Stimulated activated CD8-positive, alpha-beta memory T cell treated with anti-CD3 and anti-CD28 coated beads, Interleukin-4, amount 100 ng/mL, for 4 hours (primary cell): Measurements from ENCODE around the gene GMIP.
A peak's percentile ranks its signal among the peaks of the same experiment; 100 is the strongest.
"Not testable (repeated sequence)": the region's sequence is repeated elsewhere in the genome, so short reads cannot be mapped to it uniquely, and the experiment has no call there.

Source experiments
- DNase-seq, 2 donors: peaks; one replicate each; pipeline ENCODE4 v3.0.0-alpha.2; 2020; ENCODE audit warnings: low read depth in 2 of 2, low spot score in 1 of 2

Gene GMIP

DNA sequence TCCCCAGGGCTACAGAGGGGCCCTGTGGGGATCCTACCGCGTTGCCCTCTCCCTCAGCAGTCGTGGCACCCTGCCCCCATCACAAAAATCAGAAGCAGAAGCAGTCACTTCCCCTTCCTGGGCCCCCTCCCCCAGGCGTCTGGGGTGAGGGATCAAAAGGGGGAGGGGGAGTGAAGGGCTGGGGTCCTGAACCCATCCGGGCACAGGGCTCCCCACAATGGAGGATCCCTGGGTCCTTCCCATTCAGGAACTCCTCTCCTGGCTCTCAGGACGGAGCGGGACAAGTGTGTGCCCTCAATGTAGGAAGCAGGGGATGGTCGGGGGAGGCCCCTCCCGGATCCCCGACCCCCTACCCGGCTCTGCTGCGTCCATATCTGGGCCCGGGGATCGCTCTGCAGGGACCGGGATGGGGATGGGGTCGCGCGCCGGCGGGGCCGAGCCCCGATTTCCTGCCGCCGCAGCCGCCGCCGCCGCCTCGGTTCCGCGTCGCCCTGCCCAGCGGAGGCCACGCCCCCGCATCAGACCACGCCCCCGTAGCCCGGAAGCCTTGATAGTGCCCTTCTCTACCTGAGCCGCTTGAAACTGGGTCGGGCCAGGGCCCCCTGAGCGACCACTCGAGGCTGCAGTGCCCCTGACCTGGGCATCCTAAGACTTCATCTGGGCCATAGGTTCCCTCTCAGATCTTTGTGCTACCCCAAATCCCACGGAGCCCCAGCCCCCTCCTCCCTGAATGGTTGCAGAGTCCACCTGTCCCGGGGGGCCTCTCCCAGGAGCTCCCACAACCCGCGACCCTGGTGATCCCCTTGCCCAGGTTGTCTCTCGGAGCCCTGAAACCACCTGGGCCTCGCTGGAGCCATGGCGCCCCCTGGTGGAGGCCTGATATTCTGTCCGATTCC is at the start of gene GMIP:
Gene GMIP (minus strand): TSS at position 500 of the 896 bp plus-strand sequence. CDS start 128 bp downstream, at position 372.
- peak; percentile 72 to 76 for DNase-seq

- no peak for DNase-seq
Measured at GRCh38 chr19:19691683-19692082, 48.2 kb upstream of the GMIP start.

- DNase-seq: not testable (repeated sequence)
Measured at GRCh38 chr19:19689023-19689422, 45.6 kb upstream of the GMIP start.

DNA sequence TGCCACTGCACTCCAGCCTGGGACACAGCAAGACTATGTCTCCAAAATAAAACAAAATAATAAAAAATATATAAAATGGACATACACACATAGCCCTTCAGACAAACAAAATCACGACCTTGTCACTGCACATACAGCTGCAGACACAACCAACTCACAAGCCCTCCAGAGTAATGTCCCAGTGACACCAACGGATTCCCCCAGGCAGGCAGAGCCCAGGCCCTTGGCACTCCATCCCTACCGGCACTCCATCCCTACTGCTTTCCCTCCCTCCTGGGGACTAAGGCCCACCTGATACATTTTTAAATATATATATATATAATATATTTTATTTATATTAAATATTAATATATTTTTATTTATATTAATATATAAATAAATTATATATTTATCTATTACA is 43.6 kb upstream of the GMIP start:
- DNase-seq: no peak

- DNase-seq: no peak
Measured at GRCh38 chr19:19686580-19686979, 43.1 kb upstream of the GMIP start.

GRCh38 chr19:19686119-19686518 is 42.7 kb upstream of the GMIP start:
- not testable (repeated sequence) for DNase-seq

DNA sequence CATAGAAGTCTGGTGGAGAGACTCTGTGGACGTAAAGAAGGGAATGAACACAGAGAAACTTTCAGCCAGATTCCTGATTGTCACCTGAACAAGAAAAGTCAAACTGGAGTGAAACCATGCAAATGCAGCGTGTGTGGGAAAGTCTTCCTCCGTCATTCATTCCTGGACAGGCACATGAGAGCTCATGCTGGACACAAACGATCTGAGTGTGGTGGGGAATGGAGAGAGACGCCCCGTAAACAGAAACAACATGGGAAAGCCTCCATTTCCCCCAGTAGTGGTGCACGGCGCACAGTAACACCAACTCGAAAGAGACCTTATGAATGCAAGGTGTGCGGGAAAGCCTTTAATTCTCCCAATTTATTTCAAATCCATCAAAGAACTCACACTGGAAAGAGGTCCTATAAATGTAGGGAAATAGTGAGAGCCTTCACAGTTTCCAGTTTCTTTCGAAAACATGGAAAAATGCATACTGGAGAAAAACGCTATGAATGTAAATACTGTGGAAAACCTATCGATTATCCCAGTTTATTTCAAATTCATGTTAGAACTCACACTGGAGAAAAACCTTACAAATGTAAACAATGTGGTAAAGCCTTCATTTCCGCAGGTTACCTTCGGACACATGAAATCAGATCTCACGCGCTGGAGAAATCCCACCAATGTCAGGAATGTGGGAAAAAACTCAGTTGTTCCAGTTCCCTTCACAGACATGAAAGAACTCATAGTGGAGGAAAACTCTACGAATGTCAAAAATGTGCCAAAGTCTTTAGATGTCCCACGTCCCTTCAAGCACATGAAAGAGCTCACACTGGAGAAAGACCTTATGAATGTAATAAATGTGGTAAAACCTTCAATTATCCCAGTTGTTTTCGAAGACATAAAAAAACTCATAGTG is 36.0 kb upstream of the GMIP start:
- no peak for DNase-seq

DNA sequence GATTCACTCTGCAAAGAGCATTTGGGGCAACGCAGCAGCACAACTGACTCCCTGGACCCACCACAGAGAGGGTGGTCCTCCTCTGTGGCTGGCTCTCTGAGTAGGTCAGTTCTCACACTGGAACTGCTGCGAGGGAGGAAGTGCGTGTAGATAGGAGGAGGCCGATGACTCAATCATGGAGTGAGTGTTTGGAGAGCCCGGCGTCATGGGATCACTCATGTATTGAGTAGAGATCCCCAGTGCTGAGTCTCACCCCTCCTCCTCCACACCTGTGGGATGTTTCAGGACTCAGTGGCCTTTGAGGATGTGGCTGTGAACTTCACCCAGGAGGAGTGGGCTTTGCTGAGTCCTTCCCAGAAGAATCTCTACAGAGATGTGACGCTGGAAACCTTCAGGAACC is 34.1 kb upstream of the GMIP start:
- no peak for DNase-seq

GRCh38 chr19:19674315-19674714 is 30.9 kb upstream of the GMIP start:
- no peak for DNase-seq

GRCh38 chr19:19672816-19673215 is 29.4 kb upstream of the GMIP start:
- DNase-seq: no peak

DNA sequence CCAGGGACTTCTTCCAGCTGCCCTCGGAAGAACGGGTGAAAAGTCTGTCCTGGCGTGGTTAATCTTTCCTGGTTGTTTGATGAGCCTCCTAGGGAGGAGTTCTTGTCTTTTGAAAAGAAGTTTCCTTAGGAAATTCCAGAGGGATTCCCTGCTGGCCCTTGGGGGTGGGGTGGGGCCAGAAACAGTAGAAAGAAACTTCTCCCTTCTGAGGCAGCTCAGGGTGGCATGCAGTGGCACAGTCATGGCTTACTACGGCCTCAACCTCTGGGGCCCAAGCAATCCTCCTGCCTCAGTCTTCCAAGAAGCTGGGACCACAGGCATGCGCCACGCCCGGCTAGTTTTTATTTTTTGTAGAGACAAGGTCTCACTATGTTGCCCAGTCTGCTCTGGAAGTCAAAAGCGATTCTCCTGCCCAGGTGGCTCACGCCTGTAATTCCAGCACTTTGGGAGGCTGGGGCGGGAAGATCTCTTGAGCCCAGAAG is 26.7 kb upstream of the GMIP start:
- no peak for DNase-seq

- peak; percentile 86 to 87 for DNase-seq
Measured at GRCh38 chr19:19668230-19669012, 25.0 kb upstream of the GMIP start, which contains the start of gene ZNF101. TSS of gene ZNF101 (plus strand) at chr19:19668839. CDS start at chr19:19668964, 125 bp downstream.

DNA sequence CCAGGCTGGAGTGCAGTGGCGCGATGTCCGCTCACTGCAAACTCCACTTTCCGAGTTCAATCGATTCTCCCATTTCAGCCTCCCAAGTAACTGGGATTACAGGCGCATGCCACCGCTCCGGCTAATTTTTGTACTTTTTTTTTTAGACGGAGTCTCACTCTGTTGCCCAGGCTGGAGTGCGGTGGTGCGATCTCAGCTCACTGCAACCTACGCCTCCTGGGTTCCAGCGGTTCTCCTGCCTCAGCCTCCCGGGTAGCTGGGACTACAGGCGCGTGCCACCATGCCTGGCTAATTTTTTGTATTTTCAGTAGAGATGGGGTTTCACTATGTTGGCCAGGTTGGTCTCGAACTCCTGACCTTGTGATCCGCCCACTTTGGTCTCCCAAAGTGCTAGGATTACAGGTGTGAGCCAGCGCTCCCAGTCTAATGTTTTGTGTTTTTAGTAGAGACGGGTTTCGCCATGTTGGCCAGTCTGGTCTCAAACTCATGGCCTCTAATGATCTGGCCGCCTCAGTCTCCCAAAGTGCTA is 22.0 kb upstream of the GMIP start:
- not testable (repeated sequence) for DNase-seq

GRCh38 chr19:19663256-19664120 is 20.0 kb upstream of the GMIP start, which contains the start of gene ATP13A1:
TSS of gene ATP13A1 (minus strand) at chr19:19663676. CDS start at chr19:19663666, 10 bp downstream.
- peak; percentile 79 to 91 for DNase-seq

- no peak for DNase-seq
Measured at GRCh38 chr19:19662871-19663255, 19.4 kb upstream of the GMIP start.

GRCh38 chr19:19662344-19662743 is 18.9 kb upstream of the GMIP start:
- no peak for DNase-seq

GRCh38 chr19:19661675-19662251 is 18.3 kb upstream of the GMIP start:
- DNase-seq: no peak

DNA sequence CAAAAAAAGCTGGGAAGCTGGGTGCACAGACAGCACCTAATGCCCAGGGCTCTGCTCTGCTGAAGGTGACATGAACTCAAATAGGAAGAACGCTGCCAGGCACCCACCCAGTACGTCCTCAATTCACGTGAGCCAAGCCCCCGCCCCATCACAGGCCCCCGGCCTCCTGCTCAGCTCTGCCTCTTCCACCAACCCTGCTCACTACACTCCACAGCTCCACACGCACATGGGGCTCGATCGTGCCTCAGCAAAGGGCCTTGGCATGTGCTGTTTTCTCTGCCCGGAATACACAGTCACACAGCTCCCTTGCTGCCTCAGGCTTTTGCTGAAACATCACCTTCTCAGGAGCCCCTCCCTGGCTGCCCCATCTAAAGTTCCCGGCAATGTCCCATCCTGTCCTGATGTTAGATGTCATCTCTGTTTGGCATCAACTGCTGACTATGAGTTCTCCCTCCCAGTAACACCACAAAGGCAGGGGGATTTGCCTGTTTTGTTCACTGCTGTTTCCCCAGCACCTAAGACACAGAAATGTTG is 17.8 kb upstream of the GMIP start:
- no peak for DNase-seq
